ENCODE results near the gene ASCC3.
"Not testable (repeated sequence)": the region's sequence is repeated elsewhere in the genome, so short reads cannot be mapped to it uniquely, and the experiment has no call there.

ASCC3 gene

GRCh38 chr6:100712997-100713396, 168.1 kb downstream of the ASCC3 start:
- DNase-seq: no peak

DNA sequence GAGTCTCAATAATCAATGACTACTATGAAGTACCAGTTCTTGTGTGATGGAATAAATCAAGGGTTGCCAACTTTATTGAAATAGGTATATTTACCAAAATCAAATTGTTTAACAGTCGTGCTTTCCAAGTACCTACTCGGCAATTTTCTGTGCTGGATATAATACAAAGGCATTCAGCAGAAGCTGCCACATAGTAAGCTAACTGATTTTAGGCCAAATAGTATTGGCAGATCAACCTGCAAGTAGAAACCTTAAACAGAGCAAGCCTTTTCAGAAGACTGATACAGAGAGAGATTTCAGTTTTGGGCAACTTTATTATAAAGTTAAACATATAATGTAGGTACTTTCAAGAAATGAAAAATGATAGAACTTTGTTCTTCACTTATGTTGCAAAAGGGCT, 174.6 kb downstream of the ASCC3 start:
- DNase-seq: no peak

DNA sequence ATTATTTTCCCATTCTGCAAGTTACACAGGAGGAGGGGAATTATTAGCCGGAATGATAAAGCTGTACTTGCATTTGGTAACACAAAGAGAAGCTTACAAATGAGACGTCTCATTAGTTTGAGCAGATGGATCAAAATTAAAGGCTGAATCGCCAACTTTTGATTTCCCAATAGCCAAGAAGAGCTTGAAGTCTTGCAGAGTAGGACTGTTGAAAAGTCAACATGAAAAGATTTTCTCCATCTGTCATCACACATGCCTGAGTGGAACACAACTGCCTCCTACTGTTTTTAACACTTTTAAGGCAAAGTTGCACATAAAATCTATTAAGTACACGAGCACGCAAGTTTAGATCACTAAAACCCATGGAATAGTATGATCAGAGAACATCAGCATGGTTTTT, 176.2 kb downstream of the ASCC3 start:
- DNase-seq: no peak

DNA sequence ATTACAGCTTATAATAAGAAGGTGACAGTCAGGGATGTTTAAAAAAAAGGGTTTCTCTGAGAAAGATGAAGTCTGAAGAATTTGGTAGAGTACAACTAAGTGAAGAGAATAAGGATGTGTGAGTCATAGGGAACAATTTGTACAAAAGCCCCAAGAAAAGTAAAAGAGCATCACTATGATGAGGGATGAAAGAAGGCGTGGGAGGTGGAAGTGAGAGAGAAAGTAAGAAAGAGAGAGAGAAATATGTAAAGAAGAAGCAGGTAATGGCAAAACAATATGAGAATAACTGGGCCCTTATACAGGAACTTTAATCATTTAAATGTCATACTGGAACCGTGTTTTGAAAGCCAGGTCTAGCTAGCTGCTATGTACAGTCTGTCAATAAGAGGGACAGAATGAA, 179.4 kb downstream of the ASCC3 start:
- DNase-seq: no peak

DNA sequence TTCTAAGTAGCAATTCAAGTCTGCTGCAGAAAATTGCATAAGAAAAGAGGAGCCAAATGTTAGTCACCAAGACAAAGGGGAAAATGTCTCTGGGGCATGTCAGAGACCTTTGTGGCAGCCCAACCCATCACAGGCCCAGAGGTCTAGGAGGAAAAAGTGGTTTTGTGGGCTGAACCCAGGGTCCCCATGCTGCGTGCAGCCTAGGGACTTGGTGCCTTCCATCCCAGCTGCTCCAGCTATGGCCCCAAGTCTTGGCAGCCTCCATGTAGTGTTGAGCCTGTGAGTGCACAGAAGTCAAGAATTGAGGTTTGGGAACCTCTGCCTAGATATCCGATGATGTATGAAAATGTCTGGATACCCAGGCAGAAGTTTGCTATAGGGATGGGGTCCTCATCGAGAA, 181.1 kb downstream of the ASCC3 start:
- no peak for DNase-seq

- no peak for DNase-seq
Measured at GRCh38 chr6:100695445-100695844, 185.7 kb downstream of the ASCC3 start.

- DNase-seq: no peak
Measured at GRCh38 chr6:100693249-100693927, 187.7 kb downstream of the ASCC3 start.

GRCh38 chr6:100691972-100692371, 189.2 kb downstream of the ASCC3 start:
- DNase-seq: no peak

GRCh38 chr6:100686216-100686615, 194.9 kb downstream of the ASCC3 start:
- no peak for DNase-seq

DNA sequence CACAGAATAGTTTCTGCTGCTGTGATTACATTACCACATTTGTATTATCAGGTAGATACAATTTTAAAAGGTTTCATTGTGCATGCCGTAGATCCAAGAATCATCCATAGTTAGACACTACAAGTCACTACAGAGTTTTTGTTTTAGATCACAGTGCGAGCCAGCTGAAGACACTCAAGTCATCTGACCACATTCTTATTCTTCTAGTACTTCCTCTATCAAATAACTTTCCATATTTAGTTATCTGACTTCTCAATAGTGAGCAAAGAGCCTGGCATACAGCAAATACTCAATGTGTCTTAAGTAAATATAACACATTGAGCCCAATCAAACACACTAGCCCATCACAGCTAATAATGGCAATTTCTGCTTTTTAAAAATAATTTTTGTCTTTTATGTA, 195.4 kb downstream of the ASCC3 start:
- no peak for DNase-seq

GRCh38 chr6:100680163-100680562, 201.0 kb downstream of the ASCC3 start:
- DNase-seq: no peak

DNA sequence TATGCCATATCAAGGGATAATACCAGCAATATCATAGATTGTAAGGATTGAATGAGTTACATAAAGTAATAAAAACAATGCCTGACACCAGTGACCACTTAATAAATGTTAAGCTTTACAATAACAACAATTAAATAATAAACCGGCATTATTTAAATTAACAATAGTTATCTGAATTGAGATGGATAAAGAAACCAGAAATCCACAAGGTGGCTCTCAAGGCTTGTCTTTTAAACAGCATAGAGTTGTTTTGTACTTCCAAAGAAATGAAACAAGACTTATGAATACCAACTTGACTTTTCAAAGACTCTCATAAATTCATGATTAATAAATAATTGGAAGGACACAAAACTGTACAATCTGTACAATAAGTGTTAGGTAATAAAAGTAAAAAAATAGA, 203.1 kb downstream of the ASCC3 start:
- DNase-seq: no peak

DNA sequence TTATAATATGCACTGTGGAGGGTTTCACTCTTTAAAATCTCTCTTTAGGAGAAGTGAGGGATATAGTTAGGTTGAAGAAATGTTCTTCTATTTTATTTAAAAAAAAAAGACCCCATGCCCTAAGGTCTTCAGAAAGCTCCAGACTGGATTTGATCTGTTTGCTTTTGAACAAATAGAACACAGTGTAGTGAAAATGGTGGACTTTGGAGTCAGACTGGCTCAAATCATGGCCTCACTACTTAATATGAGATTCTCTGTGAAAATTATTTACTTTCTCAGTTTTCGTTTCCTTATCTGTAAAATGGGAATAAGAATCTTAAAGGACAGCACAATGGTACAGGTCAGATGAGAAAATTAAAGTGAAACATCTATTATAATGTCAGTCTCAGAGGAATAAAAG, 203.9 kb downstream of the ASCC3 start:
- no peak for DNase-seq

GRCh38 chr6:100673641-100674040, 207.5 kb downstream of the ASCC3 start:
- DNase-seq: no peak

DNA sequence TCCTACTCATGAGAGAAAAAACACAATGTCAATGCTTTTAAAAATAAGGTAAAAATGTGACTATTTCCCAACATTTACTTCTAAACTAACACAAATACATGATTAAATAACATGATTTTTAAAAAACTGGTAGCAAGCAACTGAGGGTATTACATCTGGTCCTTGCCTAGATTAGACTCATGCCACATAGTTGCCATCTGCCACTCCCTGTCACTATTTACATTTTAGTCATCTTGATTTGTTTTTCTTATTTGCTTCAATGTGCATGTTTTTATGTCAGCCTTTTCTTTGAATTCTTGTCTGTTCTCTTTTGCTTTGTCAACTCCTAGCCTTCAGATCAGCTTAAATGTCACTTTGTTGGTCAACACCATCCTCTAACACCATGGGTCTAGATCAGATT, 209.4 kb downstream of the ASCC3 start:
- no peak for DNase-seq

DNA sequence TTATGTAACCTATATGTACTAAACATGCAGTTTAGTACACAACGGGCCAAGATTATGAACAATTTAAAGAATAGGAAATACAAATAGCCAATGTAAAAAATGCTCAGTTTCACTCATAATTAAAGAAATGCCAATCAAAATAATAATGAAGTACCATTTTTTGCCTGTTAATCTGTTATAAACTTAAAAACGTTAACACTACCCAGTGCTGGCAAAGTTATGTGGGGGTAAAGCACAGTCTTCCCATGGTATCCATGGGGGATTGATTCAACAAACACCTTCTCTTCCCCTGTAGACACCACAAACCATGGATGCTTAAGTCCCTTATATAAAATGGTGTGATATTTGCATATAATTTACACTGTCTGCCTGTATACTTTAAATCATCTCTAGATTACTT, 211.1 kb downstream of the ASCC3 start:
- DNase-seq: no peak

GRCh38 chr6:100665041-100665380, 216.1 kb downstream of the ASCC3 start:
- DNase-seq: no peak

DNA sequence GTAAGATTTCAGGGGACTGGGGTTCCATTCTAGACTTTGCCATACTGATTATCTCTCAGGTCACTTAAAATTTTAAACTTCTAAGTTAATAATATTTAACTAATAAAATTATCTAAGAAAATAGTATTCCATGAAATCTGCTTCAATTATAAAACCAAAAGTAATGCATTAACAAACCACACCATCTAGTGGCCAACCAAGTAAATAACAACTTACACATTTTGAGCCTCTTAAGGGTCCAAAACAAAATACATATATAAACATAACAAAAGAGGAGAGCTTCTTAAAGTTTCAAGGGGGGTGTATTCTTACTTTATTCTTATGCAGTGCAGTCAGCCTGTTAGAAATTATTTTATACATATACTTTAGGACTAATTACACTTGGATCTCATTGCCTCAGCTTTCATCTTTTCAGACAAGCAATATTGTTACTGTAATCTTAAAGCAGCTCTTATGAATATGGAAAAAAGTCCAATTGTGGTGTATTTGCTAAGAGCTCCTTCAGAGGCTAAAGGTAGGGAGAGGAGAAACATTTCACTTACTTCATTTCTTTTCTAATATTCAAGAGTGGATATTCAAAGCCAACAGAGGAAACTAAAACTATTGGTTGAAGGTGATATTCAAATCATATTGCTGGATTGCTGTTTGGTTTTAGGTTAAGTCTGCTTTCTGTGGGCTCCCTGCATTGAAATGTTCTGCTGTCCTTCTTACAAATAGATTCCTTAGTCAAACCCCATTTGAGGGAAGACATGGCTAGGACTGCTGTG, 216.7 kb downstream of the ASCC3 start:
- DNase-seq: no peak

GRCh38 chr6:100663219-100663863, 217.8 kb downstream of the ASCC3 start:
- DNase-seq: no peak

DNA sequence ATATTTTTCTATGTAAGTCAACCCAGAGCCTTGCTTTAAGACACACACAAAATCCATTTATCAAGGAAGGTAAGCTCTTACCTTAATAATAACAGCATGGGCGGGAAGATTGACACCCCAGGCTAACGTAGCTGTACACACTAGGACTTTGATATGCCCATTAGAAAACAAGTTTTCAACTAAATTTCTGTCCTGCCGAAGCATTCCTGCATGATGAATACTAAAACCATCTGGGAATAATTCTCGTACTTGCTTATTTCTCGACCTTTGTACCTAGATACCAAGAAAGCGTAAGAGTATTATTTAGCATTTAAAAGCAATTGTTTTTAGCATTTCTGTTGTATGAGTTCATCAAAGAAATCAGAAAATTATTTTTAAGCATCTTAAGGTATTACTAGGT, 218.9 kb downstream of the ASCC3 start:
- no peak for DNase-seq

- no peak for DNase-seq
Measured at GRCh38 chr6:100658486-100658885, 222.6 kb downstream of the ASCC3 start.

DNA sequence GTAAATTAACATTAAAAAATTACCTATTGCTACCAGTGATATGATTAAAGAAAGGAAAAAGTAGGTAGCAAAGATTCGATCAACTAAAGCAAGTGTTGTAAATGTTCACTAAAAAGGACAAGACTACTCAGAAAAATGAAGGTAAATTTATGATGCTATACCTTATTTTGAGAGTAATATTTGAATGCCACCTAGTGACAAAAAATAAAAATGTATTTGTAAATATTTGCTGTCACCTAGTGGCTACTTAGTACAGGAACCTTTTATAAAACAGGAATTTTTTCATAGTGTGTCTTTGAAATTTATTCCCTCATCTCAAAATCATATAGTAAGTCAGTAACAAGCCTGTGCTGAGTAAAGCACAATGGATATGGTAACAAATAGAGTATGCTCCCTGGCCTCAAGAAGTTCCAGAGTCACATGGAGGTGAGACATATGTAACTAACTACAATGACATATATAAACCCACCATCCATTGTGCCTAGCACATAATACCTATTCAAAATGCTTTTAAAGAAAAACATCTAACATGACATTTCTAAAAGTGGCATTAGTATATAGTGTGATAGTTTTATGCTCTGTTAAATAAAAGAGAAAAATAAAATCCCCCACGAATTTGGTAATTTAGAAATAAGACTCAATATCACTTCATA, 223.3 kb downstream of the ASCC3 start:
- DNase-seq: no peak

- not testable (repeated sequence) for DNase-seq
Measured at GRCh38 chr6:100641147-100641546, 240.0 kb downstream of the ASCC3 start.
